ENCODE data around the gene CACHD1.

Gene CACHD1

DNA sequence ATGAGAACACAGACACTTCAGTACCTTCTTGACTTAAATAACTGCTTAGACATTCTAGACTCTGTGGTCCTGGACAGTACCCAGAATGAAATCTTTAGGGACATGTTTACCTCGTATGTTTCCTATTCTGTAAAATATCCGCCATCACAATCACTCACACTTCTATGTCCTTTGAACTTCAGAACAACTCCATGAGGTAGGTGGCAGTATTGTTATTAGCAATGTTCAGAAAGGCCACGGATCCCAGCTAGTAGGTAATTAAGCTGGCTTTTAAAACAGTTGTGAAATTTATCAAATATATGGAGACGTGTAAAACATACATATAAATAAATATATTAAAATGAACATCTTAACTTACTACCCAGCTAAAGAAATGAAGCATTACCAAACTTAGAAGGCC, 83.4 kb downstream of the CACHD1 start:
- no peak for DNase-seq

- DNase-seq: no peak
Measured at GRCh38 chr1:64555947-64556346, 86.0 kb downstream of the CACHD1 start.

DNA sequence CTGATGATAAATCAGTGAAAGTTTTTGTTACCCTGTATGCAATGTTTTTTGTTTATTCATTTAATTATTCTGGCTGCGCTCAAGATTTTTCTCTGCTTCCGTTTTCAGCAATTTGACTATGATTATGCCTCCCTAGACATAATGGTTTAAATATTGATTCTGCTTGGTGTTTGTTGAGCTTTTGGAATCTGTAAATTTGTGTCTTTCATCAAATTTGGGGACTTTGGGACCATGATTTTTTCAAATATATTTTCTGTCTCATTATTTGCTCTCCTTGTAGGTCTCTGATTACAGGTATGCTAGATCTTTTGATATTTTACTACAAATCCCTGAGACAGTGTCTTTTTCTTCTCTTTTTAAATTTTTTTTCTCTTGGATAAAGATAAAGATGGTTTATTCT, 92.1 kb downstream of the CACHD1 start:
- DNase-seq: no peak

DNA sequence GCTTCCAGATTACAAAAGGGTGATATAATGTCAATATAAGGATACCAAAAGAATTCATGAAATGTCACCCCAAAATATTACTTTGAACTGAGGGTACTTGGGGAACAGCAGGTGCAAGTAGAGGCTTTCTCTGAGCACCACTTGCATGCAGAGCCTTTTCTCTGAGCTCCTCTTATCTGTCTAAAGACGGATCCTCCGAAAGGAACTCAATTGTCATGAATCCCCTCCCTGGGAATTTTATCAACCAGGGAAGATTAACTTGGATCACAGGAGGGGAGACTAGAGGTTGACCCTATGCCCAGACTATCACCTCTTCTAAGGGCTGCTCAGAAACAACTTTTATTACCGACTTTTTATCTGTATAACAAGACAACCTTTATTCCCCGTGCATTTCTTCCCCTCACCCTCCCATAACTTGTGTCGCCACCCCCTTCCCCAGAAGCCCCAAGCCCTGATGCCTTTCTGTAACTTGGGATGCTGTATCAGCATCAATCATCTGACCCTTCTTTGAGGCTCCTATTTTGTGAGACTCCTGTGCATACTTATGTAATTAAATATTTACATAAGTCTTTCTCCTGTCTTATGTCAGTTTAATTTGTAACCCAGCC, 94.1 kb downstream of the CACHD1 start:
- DNase-seq: no peak

- DNase-seq: no peak
Measured at GRCh38 chr1:64564891-64565290, 95.0 kb downstream of the CACHD1 start.

DNA sequence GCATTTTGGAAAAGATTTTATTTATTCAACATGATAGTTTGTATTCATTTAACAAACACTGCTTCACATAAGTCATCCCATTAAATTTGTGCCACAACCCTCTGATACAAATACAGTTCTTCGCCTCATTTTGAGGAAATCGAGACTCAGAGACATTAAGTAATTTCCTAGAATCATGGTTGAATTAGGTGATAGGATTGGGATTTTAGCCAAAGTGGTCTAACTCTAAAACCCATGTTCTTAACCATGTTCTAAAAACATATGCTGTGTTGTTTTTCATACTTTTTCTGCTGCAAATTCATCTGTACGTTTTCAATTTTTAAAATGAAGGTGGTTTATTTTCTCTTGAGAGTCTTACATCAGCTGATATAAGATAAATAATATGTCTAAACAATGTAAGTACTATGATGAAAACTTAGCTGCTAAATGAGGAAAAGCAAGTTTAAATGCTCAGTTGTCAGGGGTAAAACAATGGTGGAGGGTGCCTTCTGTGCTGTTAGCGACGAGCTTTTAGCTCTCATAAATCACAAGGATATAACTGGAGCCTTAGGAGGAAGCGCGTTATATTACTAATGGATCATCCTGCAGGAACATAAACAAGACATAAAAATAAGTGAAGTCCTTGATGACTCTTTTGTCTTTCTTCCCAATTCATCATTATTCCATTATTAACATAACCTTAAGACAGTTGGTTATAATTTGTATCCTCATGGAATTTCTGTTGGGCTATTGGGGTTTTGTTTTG, 97.7 kb downstream of the CACHD1 start:
- no peak for DNase-seq

- DNase-seq: no peak
Measured at GRCh38 chr1:64568171-64568450, 98.2 kb downstream of the CACHD1 start.

DNA sequence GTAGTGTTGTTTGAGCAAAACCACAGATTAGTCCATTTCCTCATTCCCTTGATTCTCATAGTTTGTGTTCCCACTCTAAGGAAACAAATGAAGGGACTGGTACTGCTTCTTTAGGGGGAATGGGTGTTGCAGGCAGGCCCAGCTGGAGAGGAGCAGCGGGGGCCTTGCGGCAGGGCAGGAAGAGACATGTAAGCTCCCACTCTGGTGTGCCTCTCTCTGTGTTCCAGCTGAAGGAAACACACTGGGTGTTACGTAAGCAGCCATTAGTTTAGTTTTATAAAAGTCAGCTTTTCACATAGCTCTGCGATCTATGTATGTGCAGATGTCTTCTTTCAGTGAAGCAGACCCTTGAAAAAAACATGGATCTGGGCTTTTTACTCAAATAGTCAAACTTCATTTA, 99.5 kb downstream of the CACHD1 start:
- DNase-seq: no peak

- DNase-seq: no peak
Measured at GRCh38 chr1:64570267-64570855, 100.4 kb downstream of the CACHD1 start.

- no peak for DNase-seq
Measured at GRCh38 chr1:64572222-64572900, 102.4 kb downstream of the CACHD1 start.

GRCh38 chr1:64574301-64574700, 104.4 kb downstream of the CACHD1 start:
- DNase-seq: no peak

DNA sequence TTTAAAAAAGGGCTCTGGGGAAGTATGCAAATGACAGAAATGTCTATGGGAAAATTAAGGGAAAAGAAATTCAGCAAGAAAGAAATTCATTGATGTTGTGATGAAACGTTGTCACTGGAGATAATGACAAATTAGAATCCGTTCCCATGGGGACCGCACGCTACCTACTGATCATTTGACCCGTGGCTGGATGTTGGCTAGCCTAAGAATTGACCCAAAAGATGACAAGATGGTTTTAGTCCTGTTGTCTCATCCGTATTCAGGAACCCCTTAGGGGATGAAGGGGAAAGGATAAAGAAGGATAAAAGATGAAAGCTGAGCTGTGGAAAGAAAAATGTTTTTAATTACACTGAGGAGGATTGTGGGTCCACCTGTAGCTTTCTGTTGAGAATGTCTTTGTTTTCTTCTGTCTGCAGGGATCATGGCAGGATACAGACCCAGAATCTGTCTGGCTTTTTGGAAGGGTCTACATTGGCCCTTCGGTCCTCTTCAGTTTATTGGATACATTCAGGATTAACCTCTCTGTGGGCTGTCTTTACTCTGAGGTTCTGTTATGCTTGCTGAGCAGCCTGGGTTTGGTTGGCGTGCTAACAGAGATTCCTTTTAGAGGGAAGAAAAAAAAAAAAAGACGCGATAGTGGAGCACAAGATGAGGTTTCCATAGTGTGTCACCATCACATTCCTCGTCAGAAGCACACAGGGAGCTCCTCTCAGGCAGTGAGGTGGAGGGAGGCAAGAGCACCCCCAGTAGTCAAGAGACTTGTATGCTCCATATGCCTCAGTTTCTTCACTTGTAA, 106.2 kb downstream of the CACHD1 start:
- DNase-seq: no peak

DNA sequence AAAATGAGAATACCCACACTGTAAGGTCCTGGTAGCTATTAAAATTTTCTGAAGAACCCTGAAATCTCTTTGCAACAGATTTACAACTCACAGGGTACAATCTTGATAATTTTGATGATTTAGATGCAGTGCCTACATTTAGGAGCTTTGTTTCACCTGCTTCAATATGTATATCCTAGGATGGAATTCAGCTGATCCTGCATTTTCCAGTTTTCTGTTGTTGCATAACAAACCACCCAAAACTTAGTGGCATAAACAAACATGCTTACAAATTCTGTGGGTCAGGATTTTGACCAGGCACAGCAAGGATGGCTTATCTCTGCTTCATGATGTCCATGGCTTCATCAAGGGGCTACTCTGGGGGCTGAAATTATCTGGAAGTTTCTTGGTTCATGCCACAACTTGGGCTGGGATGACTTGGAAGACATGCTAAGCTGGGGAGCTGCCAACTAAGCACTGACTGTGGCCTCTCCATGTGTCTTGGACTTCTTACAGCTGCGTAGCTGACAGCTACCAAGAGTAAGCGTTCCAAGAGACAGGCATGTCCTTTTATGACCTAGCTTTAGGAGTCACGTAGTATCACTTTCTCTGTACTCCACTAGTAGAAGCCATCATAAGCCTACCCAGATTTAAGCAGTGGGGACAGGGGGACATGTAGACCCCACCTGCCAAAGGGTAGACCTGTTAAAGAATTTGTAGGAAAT, 108.5 kb downstream of the CACHD1 start:
- DNase-seq: no peak

- DNase-seq: no peak
Measured at GRCh38 chr1:64579767-64580166, 109.8 kb downstream of the CACHD1 start.

- no peak for DNase-seq
Measured at GRCh38 chr1:64581135-64581842, 111.4 kb downstream of the CACHD1 start.

- no peak for DNase-seq
Measured at GRCh38 chr1:64581843-64582185, 111.9 kb downstream of the CACHD1 start.

- DNase-seq: no peak
Measured at GRCh38 chr1:64584479-64584878, 114.5 kb downstream of the CACHD1 start.

- DNase-seq: no peak
Measured at GRCh38 chr1:64588876-64589275, 118.9 kb downstream of the CACHD1 start.

- no peak for DNase-seq
Measured at GRCh38 chr1:64590316-64590715, 120.4 kb downstream of the CACHD1 start.

DNA sequence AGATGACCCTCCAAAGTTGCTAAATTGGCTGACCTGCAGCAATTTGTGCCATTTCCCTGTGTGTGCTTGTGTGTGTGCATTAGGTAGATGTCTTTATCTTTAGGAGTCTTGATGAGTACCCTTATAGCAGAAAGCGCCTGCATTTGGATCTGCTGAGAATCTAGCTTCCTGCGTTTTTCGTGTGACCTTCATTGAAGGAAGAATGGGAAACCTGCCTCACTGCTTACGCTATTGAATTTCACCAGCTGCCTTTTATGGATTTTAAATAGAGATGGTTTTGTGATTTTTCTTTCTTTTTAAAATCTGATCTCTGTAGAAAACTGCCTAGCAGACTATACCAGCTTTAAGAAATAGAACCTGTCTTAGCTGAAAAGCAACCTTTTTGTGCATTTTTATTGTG, 124.5 kb downstream of the CACHD1 start:
- no peak for DNase-seq

DNA sequence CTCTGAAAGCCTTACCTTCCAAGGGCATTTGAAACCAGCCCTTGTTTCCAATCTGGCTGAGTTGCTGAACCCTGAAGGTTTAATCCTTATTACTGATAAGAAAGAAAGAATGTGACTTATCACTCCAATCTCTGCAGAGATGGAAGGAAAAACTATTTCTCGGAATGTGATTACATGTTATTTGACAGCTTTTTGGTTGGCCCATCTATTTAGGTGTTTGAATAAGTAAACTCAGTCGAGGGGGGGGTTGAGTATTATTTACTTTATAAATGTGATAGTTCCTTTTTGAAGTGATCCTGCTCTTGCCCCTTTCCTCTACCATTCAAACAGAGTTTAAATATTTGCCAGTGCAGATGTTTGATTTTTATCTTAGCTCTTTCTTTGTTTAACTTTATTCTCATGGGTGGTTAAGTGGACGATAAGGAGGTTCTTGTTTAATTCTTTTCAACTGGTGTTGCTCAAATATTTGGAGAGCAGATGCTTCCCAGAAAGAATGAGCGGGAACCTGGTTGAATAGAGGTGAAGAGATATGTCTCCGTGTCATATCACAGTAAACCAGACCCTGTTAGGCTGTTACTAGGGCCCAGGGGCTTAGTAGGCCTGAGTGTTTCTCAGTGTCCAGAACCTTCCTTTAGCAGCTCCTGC, 126.1 kb downstream of the CACHD1 start:
- DNase-seq: no peak
